Esophagus squamous epithelium (tissue), 5 donors: Measurements from ENCODE around the gene FMNL3. TPM values are rescaled to one million over a fixed set of nuclear protein-coding genes. Genes with fewer than 3 reads are reported as not detected.

Source experiments
- DNase-seq: peaks from one replicate; lab custom pipeline; 2025; lab: John Stamatoyannopoulos, UW
- H3K27ac ChIP-seq, 4 donors: fragments of 200-600 bp; sonication (generic); one replicate each; pipeline ENCODE4 v1.5.1; 2016 to 2019; ENCODE audit warnings: mild to moderate bottlenecking in 1 of 4
- H3K27me3 ChIP-seq, 4 donors: fragments of 200-600 bp; sonication (generic); 1 replicate in 3 of 4; 2 replicates in 1 of 4; pipeline versions ENCODE4 v1.5.1 to v1.6.0; 2017 to 2021; ENCODE audit warnings: antibody characterized with exemption in 1 of 4
- H3K36me3 ChIP-seq, 3 donors: fragments of 200-600 bp; sonication (generic); one replicate each; pipeline ENCODE4 v1.5.1; 2016 to 2019
- H3K4me1 ChIP-seq, 3 donors: fragments of 200-600 bp; sonication (generic); one replicate each; pipeline ENCODE4 v1.5.1; 2017 to 2019
- H3K4me3 ChIP-seq, 4 donors: fragments of 200-600 bp; sonication (generic); 1 replicate in 3 of 4; 2 replicates in 1 of 4; pipeline ENCODE4 v1.5.1; 2016 to 2019; ENCODE audit warnings: mild to moderate bottlenecking in 2 of 4, moderate library complexity in 1 of 4
- H3K9me3 ChIP-seq, 3 donors: fragments of 200-600 bp; sonication (generic); one replicate each; pipeline ENCODE4 v1.5.1; 2016 to 2019
- POLR2A ChIP-seq, 4 donors: fragments of 450-650 bp; IDR thresholded peaks; one replicate each; pipeline ENCODE4 v1.6.1; 2017; ENCODE audit warnings: antibody characterized with exemption in 4 of 4, mild to moderate bottlenecking in 4 of 4, moderate library complexity in 3 of 4
- WGBS, 2 donors: methylation state at CpG; one replicate each; pipeline ENCODE4 v1.1.5; 2018; 5-methylcytosine and 5-hydroxymethylcytosine counted together
- intact Hi-C: fragments of 100-400 bp; cut with DNase I; formaldehyde crosslinking; loops from one replicate; pipeline ENCODE4 v1.15.0; 2022
- total RNA-seq, 4 donors: library from RNA; depleted of rRNA; stranded (reverse); fragments of >200 nt; gene quantifications; one replicate each; pipeline ENCODE4 v1.1.0, GENCODE V29; 2016
- TF ChIP-seq, protein P1 (sequence below), 6 experiments: fragments of 450-650 bp in 4 of 6; fragments of 200-600 bp in 2 of 6; sonication (generic) in 2 of 6; IDR thresholded peaks; one replicate each; pipeline ENCODE4 v1.5.1; 2016 to 2019; ENCODE audit warnings: antibody characterized with exemption in 6 of 6, mild to moderate bottlenecking in 4 of 6, moderate library complexity in 4 of 6
- donor health status: DM: yes; HTN: yes; CAD: no.

The FMNL3 gene
- total RNA-seq, 4 donors from 2014 or later: 5.2 to 7.6 (median 5.8) TPM

DNA sequence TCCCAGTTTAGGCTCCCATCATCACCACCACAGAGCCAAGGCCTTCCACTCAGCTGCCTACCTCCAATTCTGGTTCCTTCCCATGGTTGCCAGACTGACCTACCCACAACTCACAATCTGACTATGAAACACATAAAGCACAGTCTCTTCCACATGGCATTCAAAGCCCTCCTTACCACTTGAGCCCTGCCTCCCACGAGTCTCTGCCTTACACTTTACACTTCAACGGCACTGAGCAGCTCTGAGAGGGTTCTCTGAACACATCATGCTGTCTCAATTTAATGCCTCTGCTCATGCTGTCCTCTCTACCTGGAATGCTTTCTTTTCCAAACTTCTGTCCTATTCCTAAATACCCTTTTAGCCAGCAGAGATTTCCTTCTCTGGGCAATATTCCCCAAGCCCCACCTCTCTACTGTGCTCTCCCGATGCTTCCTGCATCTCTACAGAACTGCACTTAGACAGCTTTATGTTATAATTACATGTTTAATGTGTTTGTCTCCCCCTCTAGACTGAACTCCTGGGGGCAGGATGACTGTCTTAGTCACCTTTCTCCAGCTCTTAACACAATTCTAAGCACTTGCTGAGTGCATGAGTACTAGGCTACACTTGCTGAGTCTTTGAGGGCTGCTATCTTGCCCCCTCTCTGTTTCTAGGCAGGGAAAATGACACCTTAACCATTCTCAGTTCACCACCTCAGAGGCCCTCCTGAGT, 23.5 kb downstream of the FMNL3 start:
- no peaks in the 10 kb centered on the region for H3K9me3 ChIP-seq
- no peak overlapping the region for H3K27ac ChIP-seq
- H3K4me1 ChIP-seq: peaks cover 0 to 20% (median 0%) of the 10 kb centered on the region in 3 donors
- H3K27me3 ChIP-seq: no peaks in the 10 kb centered on the region
- H3K36me3 ChIP-seq: no peaks in the 10 kb centered on the region
- no peak for DNase-seq
- WGBS, 2 donors: 82 to 84% methylated on average over 3 of the region's 3 CpGs
- TF ChIP-seq, protein P1, sequence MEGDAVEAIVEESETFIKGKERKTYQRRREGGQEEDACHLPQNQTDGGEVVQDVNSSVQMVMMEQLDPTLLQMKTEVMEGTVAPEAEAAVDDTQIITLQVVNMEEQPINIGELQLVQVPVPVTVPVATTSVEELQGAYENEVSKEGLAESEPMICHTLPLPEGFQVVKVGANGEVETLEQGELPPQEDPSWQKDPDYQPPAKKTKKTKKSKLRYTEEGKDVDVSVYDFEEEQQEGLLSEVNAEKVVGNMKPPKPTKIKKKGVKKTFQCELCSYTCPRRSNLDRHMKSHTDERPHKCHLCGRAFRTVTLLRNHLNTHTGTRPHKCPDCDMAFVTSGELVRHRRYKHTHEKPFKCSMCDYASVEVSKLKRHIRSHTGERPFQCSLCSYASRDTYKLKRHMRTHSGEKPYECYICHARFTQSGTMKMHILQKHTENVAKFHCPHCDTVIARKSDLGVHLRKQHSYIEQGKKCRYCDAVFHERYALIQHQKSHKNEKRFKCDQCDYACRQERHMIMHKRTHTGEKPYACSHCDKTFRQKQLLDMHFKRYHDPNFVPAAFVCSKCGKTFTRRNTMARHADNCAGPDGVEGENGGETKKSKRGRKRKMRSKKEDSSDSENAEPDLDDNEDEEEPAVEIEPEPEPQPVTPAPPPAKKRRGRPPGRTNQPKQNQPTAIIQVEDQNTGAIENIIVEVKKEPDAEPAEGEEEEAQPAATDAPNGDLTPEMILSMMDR (IDR thresholded peaks at IDR 0.05): no peak
- no peak for TF ChIP-seq POLR2A (IDR thresholded peaks at IDR 0.05)
- intact Hi-C loops: no loop called here
- H3K4me3 ChIP-seq: no peak overlapping the region

DNA sequence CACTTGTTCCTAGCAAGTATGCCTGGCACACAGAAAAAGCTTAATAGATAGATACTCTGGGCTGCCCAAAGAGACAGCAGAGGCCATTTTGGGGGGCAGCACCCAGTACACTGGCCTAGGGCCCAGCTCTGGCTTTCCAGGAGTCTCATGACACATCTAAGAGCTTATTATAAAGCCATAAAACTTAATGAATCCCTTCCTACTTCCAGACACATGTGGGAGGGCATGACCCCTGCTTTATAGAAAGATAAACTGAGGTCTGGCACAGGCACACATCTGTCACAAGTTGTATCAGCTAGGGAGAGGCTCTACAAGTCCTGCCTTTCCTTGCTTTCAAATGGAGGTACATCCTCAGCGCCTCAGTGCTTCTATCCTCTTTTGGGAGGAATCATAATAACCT, 27.1 kb downstream of the FMNL3 start:
- Histone ChIP-seq H3K9me3 (no peaks in the 10 kb centered on the region), H3K4me3 (no peak overlapping the region), H3K4me1 (peaks cover 3 to 24% (median 4%) of the 10 kb centered on the region in 3 donors), H3K36me3 (no peaks in the 10 kb centered on the region), H3K27me3 (no peaks in the 10 kb centered on the region), H3K27ac (no peak overlapping the region)
- TF ChIP-seq, protein P1 (IDR thresholded peaks at IDR 0.05): no peak
- TF ChIP-seq POLR2A (IDR thresholded peaks at IDR 0.05): no peak
- intact Hi-C loops: no loop called here
- no peak for DNase-seq
- WGBS, 2 donors: 100% methylated on average over 1 of the region's 1 CpG

DNA sequence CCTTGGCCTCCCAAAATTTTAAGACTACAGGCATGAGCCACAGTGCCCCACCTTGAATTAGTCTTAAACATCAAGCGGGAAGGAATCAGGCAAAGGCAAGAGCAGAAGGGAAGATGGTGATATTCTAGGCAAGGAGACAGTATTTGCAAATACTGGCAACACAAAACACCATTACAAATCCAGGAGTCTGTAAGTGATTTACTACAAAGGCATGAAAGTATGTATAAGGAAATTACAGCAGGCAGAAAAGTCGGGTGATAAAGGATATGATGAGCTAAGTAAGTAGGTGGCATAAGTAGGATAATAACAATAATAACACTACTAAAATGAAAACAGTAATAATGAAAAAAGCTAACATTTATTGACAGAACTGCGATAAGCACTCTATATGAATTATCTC, 28.5 kb downstream of the FMNL3 start:
- WGBS, 2 donors: 82 to 85% methylated on average over 3 of the region's 3 CpGs
- H3K9me3 ChIP-seq: no peaks in the 10 kb centered on the region
- H3K36me3 ChIP-seq: no peaks in the 10 kb centered on the region
- intact Hi-C loops: no loop called here
- DNase-seq: no peak
- TF ChIP-seq, protein P1 (IDR thresholded peaks at IDR 0.05): no peak
- no peak for TF ChIP-seq POLR2A (IDR thresholded peaks at IDR 0.05)
- no peaks in the 10 kb centered on the region for H3K27me3 ChIP-seq
- H3K4me1 ChIP-seq: peaks cover 16 to 24% (median 18%) of the 10 kb centered on the region in 3 donors
- no peak overlapping the region for H3K27ac ChIP-seq
- no peak overlapping the region for H3K4me3 ChIP-seq

DNA sequence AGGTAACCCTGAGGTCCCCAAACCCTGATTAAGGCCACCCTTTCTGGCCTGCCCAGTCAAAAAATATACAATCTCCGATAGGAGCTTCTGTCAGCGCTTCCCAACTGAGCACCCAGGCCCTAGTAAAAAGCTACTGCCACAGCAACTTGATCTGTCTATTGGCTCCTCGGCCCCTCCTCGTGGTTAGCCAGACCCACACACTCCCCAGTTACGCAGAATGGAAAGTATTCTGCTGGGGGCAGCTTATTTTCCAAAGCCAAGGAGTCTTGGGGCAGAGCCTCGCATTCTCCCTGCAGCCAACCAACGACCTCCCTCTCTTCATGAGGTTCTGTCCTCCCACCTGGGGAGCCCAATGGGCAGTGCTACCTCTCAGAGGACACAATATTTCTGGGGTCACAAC, 32.1 kb downstream of the FMNL3 start:
- intact Hi-C loops: no loop called here
- 81 to 90% methylated on average over 7 of the region's 7 CpGs for WGBS, 2 donors
- DNase-seq: no peak
- H3K9me3 ChIP-seq: no peaks in the 10 kb centered on the region
- H3K27me3 ChIP-seq: no peaks in the 10 kb centered on the region
- peak overlapping the region in 3 of 4 donors; percentile 89 to 95 (median 93) for H3K27ac ChIP-seq
- H3K36me3 ChIP-seq: no peaks in the 10 kb centered on the region
- no peak overlapping the region for H3K4me3 ChIP-seq
- peaks cover 43 to 60% (median 52%) of the 10 kb centered on the region in 3 donors for H3K4me1 ChIP-seq
- no peak for TF ChIP-seq POLR2A (IDR thresholded peaks at IDR 0.05)
- TF ChIP-seq, protein P1 (IDR thresholded peaks at IDR 0.05): no peak

DNA sequence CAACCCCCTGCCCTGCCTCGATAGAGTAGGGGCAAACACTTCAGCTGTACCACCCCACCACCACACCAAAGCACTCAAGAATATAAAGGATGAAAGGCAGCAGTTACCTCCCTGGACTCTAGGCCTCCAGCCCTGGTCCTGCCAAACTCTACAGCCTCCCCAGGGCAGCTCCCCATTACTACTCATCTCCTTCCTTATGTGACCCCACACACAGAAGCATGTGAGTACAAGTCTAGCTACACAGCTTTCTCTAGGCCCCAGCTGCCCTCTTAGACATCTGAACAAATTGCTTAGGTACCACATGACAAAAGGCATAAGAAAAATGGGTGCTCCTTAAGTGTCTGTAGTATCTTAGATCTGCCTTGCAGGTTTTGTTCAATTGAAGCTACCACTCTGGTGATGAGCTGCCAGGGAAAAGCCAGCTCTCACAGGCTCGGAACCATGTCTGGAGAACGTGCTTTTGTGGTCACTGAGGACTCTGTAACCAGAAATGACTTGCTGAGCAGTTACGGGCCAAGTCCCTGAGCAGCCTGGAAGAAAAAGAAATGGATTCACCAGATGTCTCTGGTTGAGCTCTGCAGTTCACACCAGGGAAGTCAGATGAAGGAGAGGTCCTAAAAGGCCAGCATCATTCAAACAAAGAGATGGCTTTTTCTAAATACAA, 32.8 kb downstream of the FMNL3 start:
- 57 to 71% methylated on average over 4 of the region's 4 CpGs for WGBS, 2 donors
- no peaks in the 10 kb centered on the region for H3K27me3 ChIP-seq
- TF ChIP-seq POLR2A (IDR thresholded peaks at IDR 0.05): no peak
- intact Hi-C loops: no loop called here
- no peaks in the 10 kb centered on the region for H3K9me3 ChIP-seq
- H3K36me3 ChIP-seq: no peaks in the 10 kb centered on the region
- H3K27ac ChIP-seq: peak overlapping the region; percentile 70 to 95 (median 91)
- no peak for DNase-seq
- peaks cover 43 to 65% (median 54%) of the 10 kb centered on the region in 3 donors for H3K4me1 ChIP-seq
- H3K4me3 ChIP-seq: peak overlapping the region in 1 of 4 donors; percentile 1
